ENCODE measurements around the gene GGTLC2. TPM values are rescaled to one million over a fixed set of nuclear protein-coding genes. Genes with fewer than 3 reads are reported as not detected.
"Not testable (repeated sequence)": the region's sequence is repeated elsewhere in the genome, so short reads cannot be mapped to it uniquely, and the experiment has no call there.

Gene GGTLC2
- polyA plus RNA-seq (2013, experiment 1 of 2; ENCODE audit: insufficient read length): not detected
- polyA plus RNA-seq (2013, experiment 2 of 2; ENCODE audit: insufficient read length): not detected

DNA sequence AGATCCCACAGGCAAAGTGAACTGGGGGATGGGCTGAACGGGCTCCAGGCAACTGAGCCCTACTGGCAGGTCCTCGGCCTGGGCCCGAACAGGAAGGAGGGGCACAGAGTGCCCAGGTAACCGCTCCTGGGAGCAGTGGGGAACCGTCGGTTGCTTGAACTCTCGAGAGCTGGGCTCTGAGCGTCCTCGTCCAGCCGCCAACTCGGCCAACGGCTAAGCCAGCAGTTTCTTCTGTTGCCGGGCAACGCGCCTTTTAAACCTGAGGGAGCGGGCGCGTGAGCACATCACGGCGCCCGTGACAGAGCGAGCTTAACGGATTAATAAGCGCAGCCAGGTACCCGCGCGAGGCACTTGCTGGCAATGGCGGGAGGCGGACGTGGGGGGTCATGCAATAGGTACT lies at the start of gene GGTLC2:
GGTLC2 (plus strand) TSS at position 301 of the 400 bp plus-strand sequence. CDS start 1,732 bp downstream, outside the sequence.
- not testable (repeated sequence) for DNase-seq

DNA sequence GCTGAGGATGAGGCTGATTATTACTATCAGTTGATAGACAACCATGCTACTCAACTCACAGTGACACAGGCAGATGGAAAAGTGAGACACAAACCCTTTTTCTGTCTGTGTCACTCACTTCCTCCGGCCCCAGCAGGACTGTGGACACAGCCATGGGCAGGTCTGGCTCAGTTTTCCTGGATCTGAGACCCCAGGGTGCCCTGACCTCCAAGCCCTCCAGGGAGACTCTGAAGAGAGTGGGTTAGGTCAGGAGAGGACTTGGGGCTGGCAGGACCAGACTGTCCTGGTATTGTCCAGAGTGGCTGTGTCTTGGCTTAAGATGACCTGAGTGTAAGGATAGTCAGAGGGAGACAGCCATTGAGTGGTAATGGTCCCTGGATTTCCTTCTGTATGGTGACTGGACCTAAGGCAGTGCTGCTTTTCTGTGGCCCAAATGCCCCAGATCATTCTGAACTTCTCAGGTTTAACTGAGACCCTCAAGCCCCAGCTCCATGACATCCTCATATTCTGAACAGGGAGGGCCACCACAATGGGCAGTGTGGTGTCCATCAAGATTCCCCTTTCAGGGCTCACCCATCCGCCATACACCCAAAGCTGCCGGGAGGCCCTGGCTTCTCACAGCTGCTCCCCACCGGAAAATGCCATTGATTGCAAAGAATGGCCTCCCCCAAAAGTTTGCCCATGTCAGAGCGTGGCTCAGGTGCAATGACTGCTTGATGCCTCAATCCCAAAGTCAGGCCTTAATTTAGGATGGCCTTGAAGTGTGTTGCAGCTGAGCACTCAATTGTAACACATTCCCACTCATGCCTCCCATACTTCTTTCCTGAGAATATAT lies 49.2 kb upstream of the GGTLC2 start:
- no peak for DNase-seq

DNA sequence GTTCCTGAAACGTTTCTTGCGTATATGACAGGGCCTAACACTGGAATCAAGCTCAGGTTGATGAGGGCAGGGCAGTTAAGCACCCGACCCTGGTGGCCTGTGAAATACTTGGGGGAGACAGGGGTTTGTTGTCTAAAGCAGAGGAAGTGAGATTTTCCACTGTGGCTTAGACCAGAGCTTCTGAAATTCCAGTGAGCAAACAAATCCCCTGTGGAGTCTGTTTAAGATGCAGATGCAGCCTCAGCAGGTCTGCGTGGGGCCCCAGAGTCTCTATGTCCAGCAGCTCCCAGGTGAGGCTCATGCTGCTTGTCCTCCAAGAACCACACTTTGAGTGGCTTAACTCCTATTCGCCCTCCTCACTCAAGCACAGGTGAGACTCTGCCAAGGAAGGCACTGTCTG lies 46.3 kb upstream of the GGTLC2 start:
- no peak for DNase-seq

DNA sequence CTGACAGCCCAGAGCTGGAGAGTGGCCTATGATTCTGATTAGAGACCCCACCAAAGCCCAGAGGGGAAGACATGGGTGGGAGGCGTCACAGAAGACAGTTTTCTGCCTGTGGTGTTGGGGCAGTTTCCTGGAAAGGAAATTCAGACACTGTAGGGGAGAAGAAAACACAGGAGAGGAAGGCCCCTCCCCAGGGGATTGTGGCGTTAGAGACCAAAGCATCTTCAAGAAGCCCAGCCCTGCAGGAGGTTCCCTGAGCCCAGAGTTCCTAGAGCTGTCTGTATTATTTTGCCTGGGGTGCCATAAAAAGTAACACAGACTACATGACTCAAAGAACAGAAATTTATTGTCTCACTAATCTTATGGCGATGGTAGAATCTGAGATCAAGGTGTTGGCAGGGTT lies 45.2 kb upstream of the GGTLC2 start:
- no peak for DNase-seq

DNA sequence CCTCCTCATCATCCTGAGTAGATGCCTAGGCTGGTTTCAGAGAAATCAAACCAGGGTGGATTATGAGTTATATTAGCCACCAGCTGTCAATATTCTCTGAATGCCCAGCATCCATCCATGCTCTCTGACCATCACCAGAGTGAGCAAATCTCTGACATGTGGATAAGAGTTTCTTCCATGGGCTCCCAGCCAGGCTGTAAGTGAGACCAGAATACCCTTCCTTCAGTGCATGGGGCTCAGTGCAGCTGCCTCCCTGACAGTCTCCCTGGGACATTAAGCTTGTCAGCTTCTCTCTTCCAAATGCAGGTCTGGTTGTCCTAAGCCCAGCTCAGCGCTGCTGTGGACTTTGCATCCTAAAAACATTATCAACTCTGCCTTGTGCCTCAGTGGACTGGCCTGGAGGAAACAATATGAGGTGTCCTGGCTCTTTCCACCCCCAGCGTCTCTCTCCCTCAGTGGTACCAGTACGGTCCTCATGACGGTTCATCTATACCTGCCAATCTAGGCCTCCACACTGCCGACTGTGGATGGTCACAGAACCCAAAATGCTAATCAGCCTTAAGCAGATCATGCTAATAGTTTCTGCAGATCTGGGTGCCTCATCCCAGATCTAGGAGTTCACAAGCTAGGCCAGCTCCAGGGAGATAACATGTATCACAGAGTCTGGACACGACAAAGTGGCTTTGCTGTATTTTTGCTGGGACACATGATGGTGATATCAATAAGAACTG lies 43.7 kb upstream of the GGTLC2 start:
- no peak for DNase-seq

DNA sequence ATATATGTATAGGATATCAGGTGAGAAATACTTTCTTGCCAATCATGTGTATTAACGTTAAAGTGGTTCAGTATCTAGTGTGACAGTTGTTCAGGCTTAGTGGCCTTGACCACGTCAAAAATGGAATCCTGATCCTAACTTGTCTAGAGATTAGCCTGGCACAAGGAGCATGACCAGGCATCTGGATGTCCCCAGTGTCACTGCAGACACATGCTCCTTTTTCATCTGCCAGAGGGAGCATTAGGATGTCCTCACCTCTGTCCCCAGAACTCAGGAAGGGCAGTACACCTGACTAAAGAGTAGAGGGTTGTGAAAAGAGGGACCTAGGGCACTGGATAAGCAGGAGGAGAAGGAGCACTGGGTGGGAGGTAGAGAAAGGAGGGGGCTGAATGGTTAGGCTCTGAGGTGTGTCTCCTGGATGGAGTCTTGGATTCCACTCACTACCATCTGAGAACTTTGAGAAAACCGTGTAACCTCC lies 40.9 kb upstream of the GGTLC2 start:
- DNase-seq: no peak

DNA sequence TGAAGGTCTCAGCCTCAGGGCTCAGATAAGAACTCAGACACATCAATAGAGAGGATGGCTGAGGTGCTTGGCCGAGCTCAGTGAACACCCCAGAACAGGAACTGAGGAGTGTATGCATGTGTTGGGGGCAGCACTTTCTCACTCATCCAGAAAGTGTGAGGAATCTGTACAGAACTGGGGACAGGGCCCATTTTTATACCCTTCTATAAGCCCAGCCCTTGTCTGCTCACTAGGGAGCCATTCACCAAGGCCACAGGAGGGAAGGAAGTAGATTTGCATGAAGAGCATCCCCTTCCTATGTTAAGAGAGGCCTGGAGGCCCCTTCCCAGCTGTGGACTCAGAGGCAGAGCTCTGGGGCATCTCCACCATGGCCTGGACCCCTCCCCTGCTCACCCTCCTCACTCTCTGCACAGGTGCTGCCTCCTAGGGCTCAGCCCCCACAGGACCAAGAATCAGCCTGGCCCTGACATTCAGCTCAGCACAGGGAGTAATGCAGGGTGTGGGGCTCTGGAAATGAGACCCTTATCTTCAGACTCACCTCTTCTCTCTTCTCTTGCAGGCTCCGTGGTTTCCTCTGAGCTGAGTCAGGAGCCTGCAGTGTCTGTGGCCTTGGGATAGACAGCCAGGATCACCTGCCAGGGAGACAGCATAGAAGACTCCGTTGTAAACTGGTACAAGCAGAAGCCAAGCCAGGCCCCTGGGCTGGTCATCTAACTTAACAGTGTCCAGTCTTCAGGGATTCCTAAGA lies 39.9 kb upstream of the GGTLC2 start:
- no peak for DNase-seq

DNA sequence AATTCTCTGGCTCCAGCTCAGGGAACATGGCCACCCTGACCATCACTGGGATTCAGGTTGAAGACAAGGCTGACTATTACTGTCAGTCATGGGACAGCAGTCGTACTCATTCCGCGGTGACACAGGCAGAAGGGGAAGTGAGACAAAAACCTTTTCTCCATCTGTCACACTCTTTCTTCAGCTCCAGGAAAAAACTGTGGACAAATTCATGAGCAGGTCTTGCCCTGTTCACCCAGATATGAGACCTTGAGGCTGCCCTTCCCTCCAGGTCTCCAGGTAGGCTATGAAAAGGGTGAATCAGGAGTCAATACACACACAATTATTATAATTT lies 39.4 kb upstream of the GGTLC2 start:
- no peak for DNase-seq

DNA sequence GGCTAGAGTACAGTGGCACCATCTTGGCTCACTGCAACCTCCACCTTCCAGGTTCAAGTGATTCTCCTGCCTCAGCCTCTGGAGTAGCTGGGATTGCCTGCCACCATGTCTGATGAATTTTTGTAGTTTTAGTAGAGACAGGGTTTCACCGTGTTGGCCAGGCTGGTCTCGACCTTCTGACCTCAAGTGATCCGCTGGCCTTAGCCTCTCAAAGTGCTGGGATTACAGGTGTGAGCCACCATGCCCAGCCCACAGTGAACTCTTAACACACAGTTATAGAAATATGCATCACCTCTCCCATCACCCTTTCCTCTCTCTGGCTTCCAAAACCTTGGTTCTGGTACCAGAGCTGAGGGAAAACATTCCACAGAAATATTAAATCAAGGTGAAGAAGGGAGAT lies 36.4 kb upstream of the GGTLC2 start:
- DNase-seq: not testable (repeated sequence)

DNA sequence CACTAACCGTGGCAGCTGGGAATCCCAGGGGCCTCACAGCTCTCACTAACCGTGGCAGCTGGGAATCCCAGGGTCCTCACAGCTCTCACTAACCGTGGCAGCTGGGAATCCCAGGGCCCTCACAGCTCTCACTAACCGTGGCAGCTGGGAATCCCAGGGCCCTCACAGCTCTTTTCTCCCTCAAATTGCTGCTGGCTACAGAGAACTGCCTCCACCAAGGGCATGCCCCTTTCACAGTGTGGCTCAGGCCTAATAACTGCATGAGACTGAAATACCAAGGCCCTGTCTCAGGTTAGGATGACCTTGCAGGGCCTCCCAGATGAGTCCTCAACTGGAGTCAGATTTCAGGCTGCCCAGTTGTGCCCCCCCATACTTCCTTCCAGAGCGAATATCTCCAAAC lies 35.1 kb upstream of the GGTLC2 start:
- no peak for DNase-seq

DNA sequence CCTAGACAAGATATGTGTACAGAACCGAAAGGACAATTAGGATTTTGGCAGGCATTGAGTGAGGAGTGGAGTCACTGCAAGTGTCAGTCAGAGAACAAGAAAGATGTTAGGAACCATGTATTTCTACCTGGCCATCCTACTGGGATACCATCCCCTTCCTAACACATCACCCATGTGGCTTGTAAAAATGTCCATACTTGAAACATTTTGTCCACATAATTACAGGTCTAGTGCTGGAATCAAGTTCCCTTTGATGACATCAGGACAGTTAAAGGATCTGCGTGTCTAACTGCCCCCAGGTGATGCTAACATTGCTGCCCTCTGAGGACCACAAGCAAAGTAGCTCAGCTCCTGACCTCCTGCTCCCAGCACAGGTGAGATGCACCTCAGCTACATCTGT lies 31.9 kb upstream of the GGTLC2 start:
- no peak for DNase-seq

DNA sequence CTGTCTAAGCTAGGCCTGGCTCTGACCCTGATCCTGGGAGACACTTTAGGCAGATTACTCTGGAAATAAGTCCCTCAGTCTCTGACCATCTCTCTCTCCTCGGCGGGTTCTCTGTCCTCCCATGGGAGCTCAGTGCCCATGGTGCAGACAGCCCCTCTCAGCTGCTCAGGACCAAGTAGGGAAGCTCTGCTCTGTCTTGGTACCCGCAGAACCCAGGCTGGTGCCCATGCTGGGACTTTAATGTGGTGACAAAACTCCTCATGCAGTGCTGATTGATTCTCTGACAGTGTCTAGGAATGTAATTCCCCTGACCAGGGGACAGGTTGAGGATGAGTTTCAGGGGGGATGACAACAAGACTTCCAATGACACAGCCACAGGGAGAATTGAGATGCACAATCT lies 30.3 kb upstream of the GGTLC2 start:
- DNase-seq: no peak

DNA sequence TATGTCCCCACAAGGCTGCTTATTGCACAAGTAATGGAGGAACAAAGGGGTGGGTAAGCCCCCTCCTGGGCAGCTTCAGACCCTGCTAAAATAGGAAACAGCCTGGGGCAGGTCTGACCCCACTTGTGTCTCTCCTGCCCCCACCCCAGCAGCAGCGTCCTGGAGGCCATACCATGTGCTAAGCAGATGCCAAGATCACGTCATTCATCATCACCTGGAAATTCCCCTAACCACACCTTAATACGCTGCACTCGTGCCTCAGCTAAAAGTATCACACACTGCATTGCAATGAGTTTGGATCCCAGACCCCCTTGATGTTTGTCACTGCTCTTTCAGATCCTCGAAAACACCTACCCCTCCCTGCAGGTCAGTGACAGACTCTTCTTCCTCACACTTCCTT lies 27.8 kb upstream of the GGTLC2 start:
- no peak for DNase-seq

DNA sequence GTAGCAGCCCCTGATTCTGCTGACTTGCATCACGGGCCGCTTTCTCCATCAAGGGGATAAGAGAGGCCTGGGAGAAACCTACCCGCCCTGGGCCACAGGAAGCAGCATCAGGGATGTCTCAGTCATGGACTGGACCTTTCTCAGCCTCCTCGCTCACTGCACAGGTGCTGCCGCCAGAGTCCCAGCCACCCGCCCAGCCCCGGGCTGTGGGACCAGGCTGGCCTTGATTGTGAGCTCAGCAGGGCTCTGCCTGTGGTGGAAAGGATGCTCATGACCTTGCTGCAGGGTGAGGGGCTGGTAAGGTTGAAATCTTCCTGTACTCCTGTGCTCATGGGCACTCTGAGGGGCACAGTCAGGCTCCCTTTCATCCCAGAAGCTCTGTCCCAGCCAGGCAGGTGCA lies 26.0 kb upstream of the GGTLC2 start:
- no peak for DNase-seq

DNA sequence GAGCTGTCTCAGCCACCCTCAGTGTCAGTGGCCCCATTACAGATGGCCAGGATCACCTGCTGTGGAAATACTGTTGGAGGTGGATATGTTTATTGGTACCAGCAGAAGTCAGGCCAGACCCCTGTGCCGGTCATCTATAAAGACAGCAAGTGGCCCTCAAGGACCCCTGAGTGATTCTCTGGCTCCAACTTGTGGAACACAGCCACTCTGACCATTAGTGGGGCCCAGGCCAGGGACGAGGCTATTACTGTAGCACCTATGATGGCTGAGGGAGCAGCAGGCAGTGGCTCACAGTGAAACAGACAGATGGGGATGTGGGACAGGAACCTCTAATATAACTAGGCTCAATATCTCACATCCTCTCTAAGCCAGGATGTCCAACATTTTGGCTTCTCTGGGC lies 25.5 kb upstream of the GGTLC2 start:
- no peak for DNase-seq

DNA sequence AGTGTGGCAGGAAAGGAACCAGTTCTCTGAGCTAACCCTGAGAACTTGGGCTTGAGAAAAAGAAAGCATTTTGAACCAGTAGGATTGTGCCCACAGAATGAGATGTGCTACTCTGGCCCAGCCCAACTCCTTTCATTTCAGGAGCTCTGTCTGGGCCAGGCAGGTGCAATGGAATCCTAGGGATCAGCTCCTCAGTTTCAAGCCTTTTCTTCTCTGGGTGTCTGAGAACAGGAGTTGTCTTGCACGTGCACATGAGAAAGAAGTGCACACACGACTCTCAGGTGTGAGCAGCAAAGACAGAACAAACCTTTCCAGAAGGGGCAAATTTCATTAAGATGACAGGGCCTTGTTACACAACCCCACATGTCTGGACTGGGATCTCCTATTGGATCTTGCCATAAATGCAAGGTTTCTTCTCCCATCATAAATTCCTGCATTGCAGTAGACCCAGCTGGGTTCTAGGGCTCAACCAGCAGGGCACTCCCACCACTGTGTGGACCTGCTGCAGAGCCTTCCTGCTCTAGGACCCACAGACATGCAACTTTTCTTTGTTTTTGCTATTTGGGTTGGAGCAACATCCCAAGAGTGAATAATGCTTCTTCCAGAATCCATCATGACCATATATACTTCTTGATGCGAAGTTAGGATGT lies 24.5 kb upstream of the GGTLC2 start:
- no peak for DNase-seq

DNA sequence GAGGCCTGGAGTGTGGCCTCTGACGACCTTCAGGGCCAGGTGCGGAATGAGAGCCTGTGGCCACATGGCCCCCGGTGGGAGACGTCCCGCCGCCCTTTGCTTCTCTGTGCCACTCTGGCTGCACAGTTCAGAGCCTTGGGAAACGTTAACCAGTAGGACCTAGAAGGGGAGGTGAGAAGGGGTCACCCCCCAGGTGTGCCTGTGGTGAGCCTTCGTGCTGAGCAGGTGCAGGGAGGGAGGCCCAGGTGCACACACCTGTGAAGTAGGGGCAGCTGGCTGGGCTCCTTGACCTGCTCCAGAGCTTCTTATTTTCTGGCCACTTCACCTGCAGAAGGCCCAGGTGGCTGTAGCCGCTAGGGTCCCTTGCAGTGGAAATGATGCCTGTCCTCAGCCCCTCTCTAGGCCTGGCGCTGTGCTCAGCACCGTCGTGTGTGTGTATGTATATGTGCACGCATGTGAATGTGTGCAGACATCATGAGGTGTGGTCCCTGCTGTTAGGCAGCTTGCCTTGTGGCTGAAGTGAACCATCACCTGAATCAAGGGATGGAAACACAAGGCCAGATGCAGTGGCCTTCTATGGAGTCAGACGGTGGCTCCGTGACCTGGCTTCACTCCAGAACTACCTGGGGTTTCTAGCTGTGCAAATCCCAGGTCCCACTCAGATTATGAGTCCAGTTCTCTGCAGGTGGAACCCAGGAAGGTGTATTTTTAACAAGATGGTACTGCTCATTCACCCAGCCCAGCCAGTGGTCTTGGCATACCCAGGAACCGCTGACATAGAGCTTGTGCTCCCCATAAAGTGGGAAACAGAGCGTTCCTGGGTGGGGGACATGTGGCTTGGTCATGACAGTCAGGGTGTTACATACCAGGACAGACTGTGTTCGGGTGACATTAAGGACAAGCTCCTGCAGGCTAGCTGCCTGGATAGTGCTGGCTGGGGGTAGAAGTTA lies 15.6 kb upstream of the GGTLC2 start:
- DNase-seq: not testable (repeated sequence)

DNA sequence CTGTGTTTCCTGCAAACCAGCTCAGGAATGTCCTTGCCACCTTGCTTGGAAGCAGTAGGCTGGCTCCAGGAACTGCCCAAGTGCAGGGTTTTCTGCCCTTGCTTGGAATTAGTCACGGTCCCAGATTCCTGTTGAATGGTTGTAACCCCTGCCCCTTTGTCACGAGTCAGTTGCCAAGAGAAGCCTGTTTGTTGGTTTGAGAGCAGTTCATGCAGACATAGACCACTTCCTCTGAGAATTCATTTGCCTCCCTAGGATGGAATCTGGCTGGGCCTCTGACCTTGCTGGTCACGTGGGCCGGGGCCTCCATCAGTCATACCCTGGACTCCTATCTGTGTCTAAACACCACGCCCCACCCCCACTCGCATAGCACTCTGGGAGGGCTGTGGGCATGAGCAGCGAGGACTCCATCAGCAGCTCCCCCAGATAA lies 13.2 kb upstream of the GGTLC2 start:
- not testable (repeated sequence) for DNase-seq

DNA sequence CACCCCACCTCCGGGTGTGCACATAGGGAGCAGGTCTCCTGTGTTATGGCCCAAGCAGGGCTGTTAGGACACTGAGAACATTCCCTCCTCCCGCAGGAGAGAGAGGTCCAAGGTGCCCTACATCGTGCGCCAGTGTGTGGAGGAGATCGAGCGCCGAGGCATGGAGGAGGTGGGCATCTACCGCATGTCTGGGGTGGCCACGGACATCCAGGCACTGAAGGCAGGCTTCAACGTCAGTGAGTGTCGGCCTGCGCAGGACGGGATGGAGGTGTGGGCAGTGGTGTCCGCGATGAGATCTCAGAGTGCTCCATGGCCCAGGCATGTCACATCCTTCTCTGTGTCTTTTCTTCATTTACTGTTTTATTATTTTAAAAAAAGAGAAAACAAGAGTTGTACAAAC lies 12.2 kb upstream of the GGTLC2 start:
- DNase-seq: not testable (repeated sequence)

DNA sequence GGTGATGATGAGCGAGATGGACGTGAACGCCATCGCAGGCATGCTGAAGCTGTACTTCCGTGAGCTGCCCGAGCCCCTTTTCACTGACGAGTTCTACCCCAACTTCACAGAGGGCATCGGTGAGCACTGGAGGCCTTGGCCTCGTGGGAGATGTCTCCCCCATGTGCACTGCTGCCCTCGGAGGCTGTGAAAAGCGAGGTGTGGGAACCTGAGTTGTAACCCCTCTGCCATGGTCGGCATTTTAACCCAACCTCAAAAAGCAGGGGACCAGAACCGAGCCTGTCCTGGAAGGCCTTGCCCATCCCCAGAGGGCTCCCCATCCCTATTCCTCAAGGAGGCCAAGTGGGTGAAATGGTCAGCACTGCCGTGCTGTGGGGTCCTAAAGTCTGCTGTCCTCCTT lies 10.9 kb upstream of the GGTLC2 start:
- not testable (repeated sequence) for DNase-seq

DNA sequence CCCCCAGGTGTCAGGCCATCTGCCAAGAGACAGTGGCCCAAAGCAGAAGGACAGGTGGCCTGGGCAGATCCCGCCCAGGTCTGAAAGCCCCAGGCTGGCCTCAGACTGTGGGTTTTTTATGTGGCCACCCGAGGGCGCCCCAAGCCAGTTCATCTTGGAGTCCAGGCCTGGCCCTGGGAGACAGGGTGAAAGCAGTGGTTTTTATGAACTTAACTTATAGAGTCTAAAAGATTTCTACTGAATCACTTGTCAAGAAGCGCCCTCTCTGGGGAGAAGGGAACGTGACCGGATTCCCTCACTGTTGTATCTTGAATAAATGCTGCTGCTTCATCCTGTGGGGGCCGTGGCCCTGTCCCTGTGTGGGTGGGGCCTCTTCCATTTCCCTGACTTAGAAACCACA lies 8.2 kb upstream of the GGTLC2 start:
- peak; percentile 18 for DNase-seq
